Activated naive CD4-positive, alpha-beta T cell treated with anti-CD3 and anti-CD28 coated beads for 36 hours (primary cell): ENCODE data around the gene RAB6B. TPM values are rescaled to one million over a fixed set of nuclear protein-coding genes. Genes with fewer than 3 reads are reported as not detected.

ENCODE experiments used
- CTCF ChIA-PET: fragments of 350-600 bp; sonication (Branson Sonifier 250); formaldehyde crosslinking; loops from one replicate; lab custom pipeline; 2021; ENCODE audit warnings: antibody characterized with exemption; lab: Charles Lee
- DNase-seq: peaks from one replicate; pipeline ENCODE4 v3.0.0-alpha.2; 2020
- H3K27ac Mint-ChIP-seq: one replicate; pipeline ENCODE4 v1.8.0; 2021; ENCODE audit warnings: mild to moderate bottlenecking, mixed read lengths
- H3K27me3 Mint-ChIP-seq: one replicate; pipeline ENCODE4 v1.8.0; 2021; ENCODE audit warnings: low read depth, mixed read lengths
- H3K36me3 Mint-ChIP-seq: one replicate; pipeline ENCODE4 v1.8.0; 2021; ENCODE audit warnings: low read depth, mixed read lengths
- H3K4me1 Mint-ChIP-seq: one replicate; pipeline ENCODE4 v1.8.0; 2021; ENCODE audit warnings: low read depth, mixed read lengths
- H3K4me3 Mint-ChIP-seq: one replicate; pipeline ENCODE4 v1.8.0; 2021; ENCODE audit warnings: mild to moderate bottlenecking, moderate library complexity, mixed read lengths
- H3K9me3 Mint-ChIP-seq: one replicate; pipeline ENCODE4 v1.8.0; 2021; ENCODE audit warnings: mixed read lengths
- intact Hi-C: fragments of 100-400 bp; cut with micrococcal nuclease; formaldehyde crosslinking; loops from one replicate; pipeline ENCODE4 v1.15.1; 2023
- total RNA-seq, 2 experiments: library from RNA; stranded (reverse); gene quantifications; one replicate each; pipeline ENCODE4 v1.2.3, GENCODE V29; 2021

RAB6B gene
- total RNA-seq, 2 experiments from 2014 or later: not detected

DNA sequence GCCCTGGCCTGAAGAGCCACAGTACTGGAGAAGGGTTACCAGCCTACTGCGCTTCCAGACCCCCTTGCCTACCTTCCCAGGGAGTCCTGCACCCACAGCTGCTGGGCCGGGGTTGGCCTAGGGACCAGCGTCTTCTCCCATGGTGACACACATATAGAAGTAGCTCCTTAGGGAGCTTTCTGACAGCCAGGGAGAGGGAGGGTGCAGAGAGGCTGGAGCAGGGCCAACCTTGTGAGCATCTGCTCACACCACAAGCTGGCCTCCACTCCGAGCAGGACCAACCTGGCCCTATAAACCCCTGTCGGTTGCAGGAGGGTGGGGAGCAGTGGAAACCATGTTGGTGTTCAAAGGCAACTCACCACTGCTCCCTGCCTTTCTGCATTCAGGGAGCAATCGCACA, 54.9 kb downstream of the RAB6B start:
- intact Hi-C loops: no loop called here
- no peaks in the 10 kb centered on the region for H3K9me3 Mint-ChIP-seq

DNA sequence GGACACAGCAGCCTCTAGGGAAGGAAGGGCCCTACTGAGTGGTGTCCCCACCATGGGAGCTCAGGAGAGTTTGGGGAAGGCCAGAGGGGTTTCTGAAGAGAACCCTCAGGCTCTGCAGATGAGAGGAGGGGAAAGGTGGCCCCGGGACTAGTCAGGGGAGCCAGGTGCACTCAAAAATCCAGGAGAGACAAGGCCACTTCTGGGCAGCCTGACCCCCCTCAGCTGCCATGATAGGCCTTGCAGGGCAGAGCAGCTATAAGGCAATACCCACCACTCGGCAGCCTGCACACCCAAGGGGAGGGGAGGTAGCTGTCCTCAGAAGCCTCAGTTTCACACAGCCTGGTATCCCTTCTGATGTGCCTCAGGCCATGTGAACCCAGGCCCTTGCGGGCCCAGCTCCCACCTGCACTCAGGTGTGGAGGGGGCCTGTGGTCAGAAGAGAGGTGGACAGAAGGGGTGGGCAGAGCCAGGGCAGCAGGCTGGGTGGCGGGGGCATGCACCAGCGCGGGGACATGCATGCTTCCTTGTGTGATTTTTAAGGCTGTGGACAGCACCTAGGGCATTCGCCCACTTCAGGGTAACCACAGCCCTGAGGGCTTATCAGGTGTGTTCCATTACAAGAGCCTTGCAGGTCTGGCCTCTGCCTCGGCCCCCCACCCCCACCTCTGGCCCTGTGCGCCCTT, 55.5 kb downstream of the RAB6B start:
- no peak overlapping the region for H3K4me3 Mint-ChIP-seq
- no peaks in the 10 kb centered on the region for H3K36me3 Mint-ChIP-seq
- H3K27ac Mint-ChIP-seq: no peak overlapping the region
- H3K27me3 Mint-ChIP-seq: peaks cover 3% of the 10 kb centered on the region
- DNase-seq: no peak
- H3K4me1 Mint-ChIP-seq: no peaks in the 10 kb centered on the region
- no peaks in the 10 kb centered on the region for H3K9me3 Mint-ChIP-seq
- intact Hi-C loops: no loop called here
- CTCF ChIA-PET: no interaction called here

More for the DNA sequence above, 54.9 kb downstream of the RAB6B start:
- no peaks in the 10 kb centered on the region for H3K36me3 Mint-ChIP-seq
- H3K4me1 Mint-ChIP-seq: no peaks in the 10 kb centered on the region
- peaks cover 3% of the 10 kb centered on the region for H3K27me3 Mint-ChIP-seq
- no peak overlapping the region for H3K4me3 Mint-ChIP-seq
- CTCF ChIA-PET: no interaction called here
- DNase-seq: no peak
- H3K27ac Mint-ChIP-seq: no peak overlapping the region

DNA sequence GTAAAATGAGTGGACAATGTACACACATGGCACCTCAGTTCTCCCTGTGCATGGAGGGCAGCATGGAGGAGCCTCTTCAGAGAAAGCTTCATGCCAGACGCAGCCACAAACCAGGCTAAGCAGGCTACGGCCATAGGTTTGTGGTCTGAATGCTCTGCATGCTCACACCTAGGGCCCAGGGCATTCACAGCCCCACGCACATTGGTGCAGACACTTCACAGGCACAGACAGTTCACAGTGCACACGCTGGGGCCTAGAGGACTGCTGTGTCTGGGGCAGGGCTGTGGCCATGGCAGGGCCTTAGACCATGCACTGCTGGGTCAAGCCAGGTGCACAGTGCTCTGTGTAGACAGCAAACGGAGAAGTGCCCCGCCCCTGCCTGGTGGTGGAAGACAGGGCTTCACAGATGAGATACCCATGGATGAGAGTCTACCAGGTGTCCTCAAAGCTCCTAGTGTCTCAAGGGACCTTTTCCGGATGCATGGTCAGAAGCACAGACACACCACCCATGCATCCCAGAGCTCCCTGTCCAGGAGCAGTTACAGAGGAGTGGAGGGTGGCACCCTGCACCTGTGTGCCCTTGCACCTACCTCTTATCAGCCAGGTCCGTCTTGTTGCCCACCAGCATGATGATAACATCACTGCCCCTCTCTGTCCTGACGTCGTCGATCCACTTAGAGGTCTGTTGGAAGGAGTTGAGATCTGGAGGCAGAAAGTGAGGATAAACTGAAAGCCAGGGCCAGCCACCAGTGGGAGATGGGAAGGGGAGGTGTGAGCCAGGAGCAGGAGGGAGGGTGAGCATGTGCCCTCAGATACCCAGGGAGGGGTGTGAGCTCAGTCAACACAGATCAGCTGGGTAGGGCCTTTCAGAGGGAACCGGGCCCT, 56.5 kb downstream of the RAB6B start:
- intact Hi-C loops: no loop called here
- H3K27me3 Mint-ChIP-seq: peaks cover 3% of the 10 kb centered on the region
- H3K36me3 Mint-ChIP-seq: no peaks in the 10 kb centered on the region
- H3K9me3 Mint-ChIP-seq: no peaks in the 10 kb centered on the region
- H3K4me3 Mint-ChIP-seq: no peak overlapping the region
- CTCF ChIA-PET: no interaction called here
- DNase-seq: no peak
- no peak overlapping the region for H3K27ac Mint-ChIP-seq
- H3K4me1 Mint-ChIP-seq: no peaks in the 10 kb centered on the region

DNA sequence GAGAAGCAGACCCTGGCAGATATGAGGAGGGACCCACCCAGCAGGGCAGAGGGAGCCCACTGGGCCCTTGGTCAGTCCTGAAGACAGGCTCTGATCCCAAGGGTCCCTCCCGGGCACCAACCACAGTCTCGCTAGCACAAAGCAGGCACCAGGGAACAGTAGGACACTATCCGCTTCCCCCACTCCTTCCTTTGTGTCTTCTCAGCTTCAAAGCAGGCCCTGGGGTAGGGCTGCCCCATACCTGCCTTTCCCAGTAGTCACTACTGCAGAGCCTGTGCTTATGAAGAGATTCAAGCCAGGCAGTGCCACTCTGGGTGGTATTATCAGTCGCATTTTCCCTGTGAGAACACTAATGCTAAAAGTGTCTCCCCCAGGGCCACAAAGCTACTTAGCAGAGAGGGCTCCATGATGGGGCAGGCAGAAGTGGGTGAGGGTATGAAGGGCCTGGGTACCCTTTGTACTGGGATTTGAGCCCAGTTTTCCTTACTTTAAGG, 57.3 kb downstream of the RAB6B start:
- no peak for DNase-seq
- intact Hi-C loops: no loop called here
- Mint-ChIP-seq H3K27me3 (peaks cover 3% of the 10 kb centered on the region), H3K27ac (no peak overlapping the region), H3K36me3 (no peaks in the 10 kb centered on the region), H3K9me3 (no peaks in the 10 kb centered on the region), H3K4me3 (no peak overlapping the region), H3K4me1 (no peaks in the 10 kb centered on the region)
- CTCF ChIA-PET: no interaction called here

DNA sequence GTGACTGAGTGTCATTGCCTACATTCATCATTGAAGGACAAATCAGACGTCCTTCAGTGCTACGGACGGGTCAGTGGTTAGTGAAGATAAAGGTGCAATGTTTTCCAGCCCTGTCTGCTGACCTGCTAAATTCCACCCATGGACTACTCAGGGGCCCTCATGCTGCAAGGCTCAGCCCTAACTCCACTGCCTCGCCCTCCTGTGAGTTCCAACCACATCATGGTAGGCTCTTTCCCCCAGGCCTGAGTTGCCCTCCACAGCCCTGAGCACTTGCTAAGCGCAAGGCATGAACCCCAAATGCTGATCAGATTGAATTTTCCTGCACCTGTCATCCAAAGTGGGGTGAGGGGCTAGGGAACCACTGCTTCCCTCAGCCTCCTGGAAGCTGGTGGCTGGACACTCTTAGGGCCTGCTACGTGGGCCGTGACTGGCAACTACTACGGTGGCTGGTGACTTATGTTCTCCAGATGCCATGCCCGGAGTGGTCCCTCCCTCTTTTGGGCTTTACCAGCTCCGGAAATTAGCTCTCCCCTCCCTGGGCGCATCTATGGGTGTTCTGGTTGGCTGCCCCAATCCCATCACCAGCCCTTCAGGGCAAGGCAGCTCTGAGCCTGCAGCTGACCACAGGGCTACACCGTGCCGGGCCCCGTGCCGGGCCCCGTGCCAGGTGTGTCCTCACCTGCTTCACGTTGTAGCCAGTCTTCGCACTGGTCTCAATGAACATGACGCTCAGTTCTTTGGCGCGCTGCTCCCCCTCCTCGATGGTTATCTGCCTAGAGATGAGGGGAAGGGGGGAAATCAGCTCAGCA, 58.0 kb downstream of the RAB6B start:
- Mint-ChIP-seq H3K27me3 (peaks cover 3% of the 10 kb centered on the region), H3K9me3 (no peaks in the 10 kb centered on the region), H3K4me3 (no peak overlapping the region), H3K4me1 (no peaks in the 10 kb centered on the region), H3K27ac (no peak overlapping the region), H3K36me3 (no peaks in the 10 kb centered on the region)
- intact Hi-C loops: no loop called here
- CTCF ChIA-PET: no interaction called here
- no peak for DNase-seq

DNA sequence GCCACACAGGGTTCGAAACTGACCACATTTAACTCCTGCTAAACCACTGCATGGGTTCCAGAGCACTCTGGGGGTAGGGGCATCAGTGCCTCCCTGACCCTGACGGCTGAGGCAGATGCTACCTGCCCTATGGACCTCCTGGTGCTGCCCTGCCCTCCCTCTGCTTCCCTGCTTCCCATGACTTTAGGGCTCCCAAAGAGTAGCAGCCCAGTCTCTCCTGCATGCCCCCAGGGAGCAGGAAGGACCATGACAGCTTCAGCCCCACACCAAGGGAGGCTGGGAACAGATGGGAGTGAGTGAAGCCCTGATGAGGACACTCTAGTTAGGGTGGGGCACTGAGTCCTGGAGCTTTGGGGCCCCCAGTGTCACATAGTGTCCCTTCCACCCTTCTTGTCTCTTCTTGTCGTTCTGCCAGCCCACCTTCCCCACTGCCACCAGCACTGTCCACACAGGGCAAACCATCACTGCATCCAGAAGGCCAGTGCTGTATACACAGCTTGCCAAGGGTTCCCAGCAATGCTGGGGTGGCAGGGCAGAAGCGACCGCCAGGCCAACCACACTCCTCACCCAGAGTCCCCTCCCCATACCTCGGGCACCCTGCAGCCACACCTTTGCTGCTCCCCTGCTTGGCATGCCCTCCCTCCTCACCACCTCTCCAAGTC, 59.1 kb downstream of the RAB6B start:
- Mint-ChIP-seq H3K36me3 (no peaks in the 10 kb centered on the region), H3K9me3 (no peaks in the 10 kb centered on the region), H3K27me3 (no peaks in the 10 kb centered on the region), H3K27ac (no peak overlapping the region), H3K4me3 (no peak overlapping the region), H3K4me1 (no peaks in the 10 kb centered on the region)
- intact Hi-C loops: no loop called here
- CTCF ChIA-PET: no interaction called here
- no peak for DNase-seq

DNA sequence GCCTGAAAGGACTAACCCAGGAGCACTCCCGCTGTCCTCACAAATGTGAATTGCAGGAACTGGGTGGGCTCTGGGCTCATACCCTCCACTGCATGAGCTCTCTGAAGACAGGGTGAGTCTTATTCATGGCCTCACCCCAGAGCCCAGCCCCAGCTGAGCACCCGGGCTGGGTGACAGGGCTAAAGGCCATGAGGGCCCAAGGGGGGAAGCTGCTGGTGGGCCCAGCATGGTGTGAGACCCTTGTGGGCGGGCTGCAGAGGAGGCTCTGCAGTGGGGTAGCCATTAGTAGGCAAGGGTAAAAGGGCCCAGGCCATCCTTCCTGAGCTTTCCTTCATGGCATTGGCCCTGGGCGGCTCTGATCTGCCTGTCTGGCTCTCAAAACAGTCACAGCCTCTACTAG, 59.7 kb downstream of the RAB6B start:
- H3K27ac Mint-ChIP-seq: no peak overlapping the region
- H3K9me3 Mint-ChIP-seq: no peaks in the 10 kb centered on the region
- DNase-seq: no peak
- CTCF ChIA-PET: no interaction called here
- no peak overlapping the region for H3K4me3 Mint-ChIP-seq
- intact Hi-C loops: no loop called here
- H3K27me3 Mint-ChIP-seq: no peaks in the 10 kb centered on the region
- H3K4me1 Mint-ChIP-seq: no peaks in the 10 kb centered on the region
- H3K36me3 Mint-ChIP-seq: no peaks in the 10 kb centered on the region

DNA sequence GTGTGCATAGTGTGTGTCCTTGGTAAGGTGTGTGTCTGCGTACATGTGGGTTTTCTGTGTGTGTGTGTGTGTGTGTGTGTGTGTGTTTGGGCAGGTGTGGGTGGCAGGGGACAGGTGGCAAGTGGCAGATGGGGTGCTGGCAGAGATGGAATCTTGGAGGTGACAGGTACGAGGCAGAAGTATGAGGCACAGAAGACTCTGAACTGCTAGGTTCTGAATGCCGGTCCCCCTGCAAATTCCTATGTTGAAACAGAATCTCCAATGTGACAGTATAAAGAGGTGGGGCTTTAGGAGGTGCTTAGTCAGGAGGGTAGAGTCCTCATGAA, 60.3 kb downstream of the RAB6B start:
- no peaks in the 10 kb centered on the region for H3K4me1 Mint-ChIP-seq
- DNase-seq: no peak
- intact Hi-C loops: no loop called here
- no peaks in the 10 kb centered on the region for H3K36me3 Mint-ChIP-seq
- no peaks in the 10 kb centered on the region for H3K27me3 Mint-ChIP-seq
- no peak overlapping the region for H3K27ac Mint-ChIP-seq
- H3K9me3 Mint-ChIP-seq: no peaks in the 10 kb centered on the region
- CTCF ChIA-PET: no interaction called here
- H3K4me3 Mint-ChIP-seq: no peak overlapping the region

DNA sequence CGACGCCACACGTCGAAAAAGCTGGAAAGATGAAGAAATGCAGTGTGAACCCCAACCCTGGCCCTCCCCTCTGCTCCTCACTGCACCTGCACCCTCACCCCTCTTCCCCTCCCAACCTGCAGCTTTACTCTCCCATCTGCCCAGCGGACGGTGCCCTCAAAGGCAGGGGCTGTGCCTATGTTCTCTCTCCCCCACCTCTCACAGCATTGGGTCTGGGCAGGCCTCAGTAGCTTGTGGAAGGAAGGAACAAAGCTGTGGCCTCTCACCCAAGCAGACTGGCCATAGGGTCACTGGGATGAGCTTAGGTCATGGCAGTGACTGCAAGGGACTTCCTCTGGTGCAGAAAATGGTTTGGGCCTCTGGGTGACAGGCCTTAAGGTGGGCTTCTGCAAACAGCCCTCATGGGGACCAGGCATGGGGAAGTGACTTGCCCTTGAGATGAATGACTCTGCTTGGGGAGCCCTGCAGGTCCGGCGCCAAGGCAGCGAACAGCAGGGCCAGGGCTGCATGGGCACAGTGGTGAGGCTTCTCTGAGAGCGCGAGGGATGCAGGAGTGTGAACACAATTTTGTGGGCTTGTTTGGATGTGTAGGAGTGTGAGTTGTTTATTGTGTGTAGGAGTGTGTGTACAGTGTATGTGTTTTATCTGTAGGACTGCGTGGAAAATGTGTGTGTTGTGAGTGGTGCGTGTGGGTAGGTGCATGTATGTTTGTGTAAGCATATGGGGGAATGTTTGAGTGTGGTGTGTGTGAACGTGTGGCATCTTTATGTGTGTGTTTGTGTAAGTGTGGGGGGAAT, 60.9 kb downstream of the RAB6B start:
- Mint-ChIP-seq H3K36me3 (no peaks in the 10 kb centered on the region), H3K27ac (no peak overlapping the region), H3K4me1 (no peaks in the 10 kb centered on the region), H3K4me3 (no peak overlapping the region), H3K9me3 (no peaks in the 10 kb centered on the region), H3K27me3 (no peaks in the 10 kb centered on the region)
- intact Hi-C loops: no loop called here
- DNase-seq: no peak
- CTCF ChIA-PET: no interaction called here

DNA sequence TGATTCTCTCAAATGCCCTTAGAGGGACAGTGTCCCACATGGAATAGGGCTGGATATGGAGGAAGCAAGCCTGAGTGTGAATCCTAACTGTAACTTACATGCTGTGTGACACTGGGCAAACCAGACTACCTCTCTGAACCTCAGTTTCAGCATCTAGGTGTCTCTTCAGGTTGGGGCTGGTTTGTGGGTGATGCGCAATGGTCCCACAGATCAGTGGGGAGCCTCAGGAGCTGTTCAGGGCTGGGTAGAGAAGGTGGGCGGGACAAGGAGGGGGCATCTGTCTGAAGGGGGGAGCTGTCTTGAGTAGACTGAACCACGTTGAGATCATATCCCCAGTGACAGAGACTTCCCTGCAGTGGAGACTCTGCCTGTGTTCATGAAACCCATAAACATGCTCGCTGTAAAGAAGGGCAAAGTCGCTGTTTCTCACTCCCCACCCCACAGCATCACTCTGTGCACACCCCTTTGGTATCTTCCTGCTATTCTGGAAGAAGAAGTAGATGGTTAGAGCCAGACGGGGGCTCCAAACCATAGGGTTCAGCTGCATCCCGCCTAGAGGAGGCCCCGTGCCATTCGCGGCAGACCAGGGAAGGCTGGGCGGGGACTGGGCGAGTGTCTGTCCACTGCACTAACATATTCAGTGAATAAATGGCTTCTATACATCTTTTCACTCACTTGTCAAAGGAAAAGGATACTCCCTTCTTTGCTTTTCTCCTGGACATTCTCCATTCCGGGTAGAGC, 61.6 kb downstream of the RAB6B start:
- Mint-ChIP-seq H3K36me3 (no peaks in the 10 kb centered on the region), H3K9me3 (no peaks in the 10 kb centered on the region), H3K27ac (no peak overlapping the region), H3K4me3 (no peak overlapping the region), H3K4me1 (no peaks in the 10 kb centered on the region), H3K27me3 (no peaks in the 10 kb centered on the region)
- CTCF ChIA-PET: interaction anchor here (0.6 kb wide), 1 partner anchor 293 kb away, joined by 3 read pairs; no protein-coding TSS in a partner anchor
- DNase-seq: no peak
- intact Hi-C loops: no loop called here

DNA sequence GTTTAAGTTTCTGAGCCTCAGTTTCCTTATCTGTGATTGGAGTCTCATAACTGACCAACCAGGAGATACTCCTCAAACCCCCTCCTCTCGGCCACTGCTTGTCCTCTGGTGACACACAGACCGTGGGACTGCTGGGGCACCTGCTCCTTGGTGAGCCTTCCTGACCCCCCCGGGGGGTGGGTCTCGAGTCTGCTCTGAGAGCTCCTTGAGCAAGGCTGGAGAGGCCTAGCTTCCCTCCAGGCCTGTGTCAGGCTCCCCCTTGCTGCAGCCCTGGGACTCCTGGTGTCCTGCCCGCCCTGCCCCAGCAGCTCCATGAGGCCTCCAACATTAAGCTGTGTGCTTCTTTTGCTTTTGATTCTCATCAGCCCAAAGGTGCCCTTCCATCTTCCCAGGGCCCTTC, 62.4 kb downstream of the RAB6B start:
- CTCF ChIA-PET: no interaction called here
- Mint-ChIP-seq H3K36me3 (no peaks in the 10 kb centered on the region), H3K27me3 (no peaks in the 10 kb centered on the region), H3K9me3 (no peaks in the 10 kb centered on the region), H3K27ac (no peak overlapping the region), H3K4me3 (no peak overlapping the region), H3K4me1 (no peaks in the 10 kb centered on the region)
- intact Hi-C loops: no loop called here
- no peak for DNase-seq
